ENCODE data around the gene PLPP3.

Gene PLPP3

DNA sequence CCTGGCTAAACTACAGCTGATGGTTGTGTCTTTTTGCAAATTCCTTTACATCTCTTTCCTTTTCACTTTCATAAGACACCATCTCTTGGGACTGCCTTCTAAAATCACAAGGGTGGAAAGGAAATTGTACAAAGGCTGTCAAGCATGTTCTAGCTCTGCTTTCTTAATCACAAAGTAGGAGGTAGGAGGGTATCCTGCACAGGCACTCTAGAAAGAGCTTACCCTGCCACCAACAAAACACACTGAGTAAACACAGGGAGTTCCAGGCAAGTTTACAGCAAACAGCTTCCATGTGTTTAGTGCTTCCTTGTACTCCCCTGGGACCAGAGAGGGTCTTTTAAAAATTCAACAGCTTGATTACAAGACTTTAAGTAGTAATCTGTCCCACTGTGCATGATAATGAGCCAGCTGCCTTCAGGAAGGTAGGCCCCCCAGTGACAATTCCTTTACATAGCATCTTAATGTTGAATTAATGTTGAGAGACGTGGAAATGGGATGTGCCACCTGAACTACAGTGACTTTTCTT is 2.4 kb downstream of the PLPP3 start:
- DNase-seq (ENCODE audit: low read depth, low spot score) = no peak

DNA sequence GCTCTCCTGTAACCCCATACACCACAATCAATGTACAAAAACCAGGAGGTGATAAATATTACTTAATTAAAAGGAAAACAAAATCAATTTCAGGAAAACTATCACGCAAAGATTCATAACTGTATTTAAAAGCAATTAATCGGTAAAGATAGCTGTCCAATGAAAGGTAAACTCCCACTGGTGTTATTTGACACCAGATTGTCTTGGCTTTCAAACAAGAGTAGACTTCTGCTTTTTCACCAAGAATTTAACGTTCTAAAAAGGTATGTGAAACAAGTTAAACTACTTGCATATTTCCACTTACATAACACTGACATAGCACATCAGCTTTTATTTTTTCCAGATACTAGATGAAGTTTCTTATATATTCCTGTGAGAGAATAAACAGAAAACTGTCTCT is 3.5 kb downstream of the PLPP3 start:
- DNase-seq (ENCODE audit: low read depth, low spot score) = no peak

DNA sequence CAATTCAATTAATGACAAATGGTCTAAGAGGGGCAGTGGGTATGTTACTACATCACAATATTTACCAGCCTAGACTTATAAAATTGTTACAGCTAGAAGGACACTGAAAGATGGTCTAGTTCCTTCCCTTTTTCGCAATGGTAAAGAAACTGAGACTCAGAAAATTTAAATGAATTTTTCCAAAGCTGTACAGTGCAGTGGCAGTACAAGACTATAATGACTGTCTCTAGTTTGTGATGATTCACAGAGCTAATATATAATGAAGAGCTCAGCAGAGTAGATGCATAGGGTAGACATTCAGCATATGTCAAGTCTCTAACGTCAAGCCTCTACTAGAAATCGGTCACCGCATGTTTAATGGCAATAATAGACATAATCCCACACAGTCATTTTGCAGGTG is 4.6 kb downstream of the PLPP3 start:
- no peak for DNase-seq (ENCODE audit: low read depth, low spot score)

DNA sequence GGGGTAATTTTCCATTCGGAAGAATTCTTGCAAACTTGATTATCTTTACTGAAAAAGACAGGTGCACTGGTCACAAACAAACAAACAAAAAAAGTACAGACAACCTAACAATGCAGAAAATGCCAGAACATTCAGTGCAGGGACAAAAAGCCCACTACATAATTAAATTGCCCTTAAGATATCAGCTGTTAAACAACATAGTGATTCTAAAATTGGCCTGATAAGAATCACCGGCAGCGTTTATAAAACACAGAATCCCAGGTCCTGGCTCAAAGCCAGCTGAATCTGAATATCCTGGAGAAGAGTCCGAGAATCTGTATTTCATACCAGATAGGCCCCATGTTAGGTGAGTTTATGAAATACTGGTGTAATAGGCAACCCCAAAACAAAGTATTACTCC is 6.1 kb downstream of the PLPP3 start:
- DNase-seq (ENCODE audit: low read depth, low spot score) = no peak

DNA sequence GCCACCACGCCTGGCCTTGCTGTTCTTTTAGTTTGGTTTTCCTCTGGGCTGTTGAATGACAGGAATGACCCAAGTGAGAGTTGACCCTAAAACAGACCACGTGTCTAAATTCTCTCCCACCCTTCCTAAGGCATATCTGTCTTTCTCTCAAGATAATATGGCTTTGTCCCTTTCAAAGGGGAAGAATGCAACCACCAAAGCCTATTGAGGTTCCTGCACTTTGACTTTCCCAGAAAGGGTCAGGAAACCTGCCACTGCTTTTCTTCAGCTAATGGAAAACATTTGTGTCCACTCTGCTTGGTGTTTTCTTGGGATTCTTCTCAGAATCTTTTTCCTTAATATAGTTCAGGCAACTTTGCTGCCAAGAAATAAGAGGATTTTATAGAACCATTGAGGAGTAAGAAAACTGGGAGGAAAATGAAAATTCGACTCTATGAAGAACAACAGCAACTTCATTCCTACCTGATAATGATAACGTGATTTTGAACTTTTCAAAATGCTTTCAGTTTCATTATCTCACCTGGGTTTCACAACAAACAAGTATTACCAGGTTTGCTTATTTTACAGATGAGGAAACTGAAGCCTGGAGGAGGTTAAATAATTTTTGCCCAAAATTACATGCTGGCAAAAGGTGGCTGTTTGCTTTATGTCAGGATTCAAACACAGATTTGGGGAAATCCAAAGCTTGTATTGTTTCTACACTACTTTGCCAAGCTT is 6.9 kb downstream of the PLPP3 start:
- no peak for DNase-seq (ENCODE audit: low read depth, low spot score)

DNA sequence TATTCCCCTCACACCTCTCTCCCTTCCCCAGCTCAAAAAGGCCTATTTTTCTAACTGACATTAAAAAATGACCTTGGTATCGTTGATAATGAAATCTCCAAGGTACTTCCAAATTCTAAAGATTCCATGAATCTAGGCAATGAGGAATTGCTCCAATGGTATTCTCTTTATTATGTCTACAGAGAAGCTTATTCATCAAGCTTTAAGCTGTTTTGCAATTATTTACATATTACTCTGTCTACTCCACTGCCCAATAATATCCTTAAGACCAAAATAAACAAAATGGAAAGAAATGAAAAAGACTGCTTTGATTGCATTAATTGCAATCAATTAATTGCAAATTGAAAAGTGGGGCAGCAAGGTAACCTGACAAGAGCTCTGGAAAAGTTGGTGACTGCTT is 7.9 kb downstream of the PLPP3 start:
- no peak for DNase-seq (ENCODE audit: low read depth, low spot score)

DNA sequence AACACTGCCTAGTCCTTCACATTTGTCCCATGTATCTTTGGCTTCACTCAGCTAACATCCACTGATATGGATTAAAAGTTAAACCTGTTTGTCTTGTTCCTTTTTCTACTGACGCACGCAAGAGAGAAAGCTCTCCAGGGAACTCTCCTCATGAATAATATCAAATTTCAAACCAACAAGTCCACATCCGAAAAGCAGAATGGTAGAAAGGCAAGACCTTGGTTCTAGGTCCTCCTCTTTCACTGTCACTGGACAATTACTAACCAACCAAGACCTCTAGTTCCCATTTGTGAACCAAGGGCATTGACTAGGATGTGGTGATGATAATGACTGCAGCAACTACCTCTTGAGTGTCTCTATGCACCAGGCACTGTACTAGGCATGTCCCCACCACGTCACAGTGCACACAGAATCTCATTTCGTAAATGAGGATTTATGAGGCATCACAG is 8.4 kb downstream of the PLPP3 start:
- no peak for DNase-seq (ENCODE audit: low read depth, low spot score)

DNA sequence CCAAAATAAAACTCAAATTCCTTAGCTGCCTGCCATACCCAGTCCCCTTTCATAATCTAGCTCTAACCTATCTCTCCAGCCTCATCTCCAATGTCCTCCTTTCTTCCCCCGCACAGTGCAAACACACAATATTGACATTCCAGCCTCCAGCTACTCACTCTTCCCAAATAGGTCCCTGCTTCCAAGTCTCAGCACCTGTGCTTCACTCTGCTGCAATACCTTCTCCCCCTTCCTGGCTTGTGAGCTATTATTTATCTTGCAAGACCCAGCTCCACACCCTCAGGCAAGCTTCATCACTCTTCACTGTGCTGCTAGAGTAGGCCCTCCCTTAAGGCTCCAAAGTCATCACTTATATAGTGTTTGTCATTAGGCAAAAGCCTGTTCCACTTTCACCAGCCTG is 9.7 kb downstream of the PLPP3 start:
- no peak for DNase-seq (ENCODE audit: low read depth, low spot score)

DNA sequence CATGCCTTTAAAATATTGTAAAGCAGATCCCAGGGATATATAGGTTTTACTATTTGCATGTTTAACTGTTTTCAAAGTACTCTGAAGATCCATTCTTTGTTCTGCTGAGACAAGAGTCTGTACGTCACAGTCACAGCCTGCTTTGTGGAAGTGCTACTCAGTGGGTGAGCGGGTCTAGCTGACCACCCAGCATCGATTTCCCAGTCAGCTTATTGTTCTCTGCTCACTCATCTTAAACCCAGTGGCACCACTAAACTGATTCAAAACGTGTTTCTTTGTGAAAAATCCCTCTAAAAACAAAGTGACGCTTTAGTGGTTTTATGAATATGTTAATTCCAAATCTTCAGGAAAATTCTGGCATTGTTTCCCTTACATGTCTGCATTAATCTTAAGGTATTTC is 12.4 kb downstream of the PLPP3 start:
- no peak for DNase-seq (ENCODE audit: low read depth, low spot score)

DNA sequence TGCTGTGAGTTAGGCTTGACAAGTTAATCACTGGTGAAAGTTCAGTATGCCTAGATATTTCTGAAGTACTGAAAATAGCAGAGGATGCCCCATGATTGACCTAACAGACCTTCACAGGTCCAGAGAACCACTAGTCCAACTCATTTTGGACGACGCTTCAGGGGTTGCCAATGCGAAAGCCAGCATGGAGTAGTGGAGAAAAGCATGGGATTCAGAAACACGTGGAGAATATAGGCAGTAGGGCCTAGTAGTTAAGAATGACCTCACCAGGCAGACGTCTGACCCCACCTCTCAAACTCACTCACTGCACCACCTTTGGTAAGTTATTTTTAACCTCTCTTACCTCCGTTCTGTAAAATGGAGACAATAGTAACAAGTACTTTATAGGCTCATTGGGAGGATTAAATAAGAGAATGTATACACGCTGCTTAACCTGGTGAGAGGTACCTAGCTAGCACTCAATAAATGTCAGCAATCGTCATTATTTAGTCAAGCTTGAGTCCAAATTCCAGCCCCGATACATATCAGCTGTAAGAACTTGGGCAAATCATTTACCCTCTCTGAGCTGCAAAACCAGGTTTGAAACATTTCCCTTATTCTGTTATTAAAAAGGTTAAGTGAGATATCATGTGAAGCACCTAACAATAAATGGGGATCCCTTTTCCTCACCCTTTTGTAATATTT is 13.2 kb downstream of the PLPP3 start:
- no peak for DNase-seq (ENCODE audit: low read depth, low spot score)

DNA sequence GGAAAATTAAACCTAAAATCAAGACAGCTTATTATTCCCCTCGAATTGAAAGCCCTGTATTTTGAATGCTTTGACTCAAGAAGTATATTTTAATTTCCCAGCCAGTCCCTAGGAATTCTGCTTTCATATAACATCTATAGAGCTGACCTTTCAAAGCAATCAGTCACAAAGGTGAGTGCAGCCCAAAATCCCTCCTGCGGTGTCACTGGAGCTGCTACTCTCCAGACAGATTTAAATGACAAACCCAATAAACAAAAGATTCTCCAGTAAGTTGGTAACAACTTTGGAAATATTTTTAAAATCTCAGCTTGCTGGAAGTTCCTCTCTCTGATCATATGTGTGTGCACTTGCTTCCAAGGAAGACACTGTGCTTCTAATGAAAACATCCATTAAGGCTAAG is 14.7 kb downstream of the PLPP3 start:
- DNase-seq (ENCODE audit: low read depth, low spot score) = no peak

DNA sequence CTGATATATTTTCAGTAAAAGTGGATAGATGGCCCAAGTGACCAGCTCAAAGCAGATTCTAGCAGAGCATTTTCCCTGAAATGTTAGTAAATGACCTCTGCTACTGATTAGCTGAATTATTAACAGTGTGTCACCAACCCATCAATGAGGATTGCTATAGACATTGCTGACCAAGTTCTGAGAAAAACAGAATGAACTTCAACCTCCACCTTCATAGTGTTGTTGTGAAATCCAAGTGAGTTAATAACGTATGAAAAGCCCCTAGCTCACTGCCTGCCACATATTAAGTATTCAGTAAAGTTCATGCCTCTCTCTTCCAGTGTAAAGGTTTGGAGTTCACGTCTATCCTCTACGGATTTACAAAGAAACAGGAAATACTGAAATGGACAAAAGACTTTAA is 15.8 kb downstream of the PLPP3 start:
- DNase-seq (ENCODE audit: low read depth, low spot score) = no peak

DNA sequence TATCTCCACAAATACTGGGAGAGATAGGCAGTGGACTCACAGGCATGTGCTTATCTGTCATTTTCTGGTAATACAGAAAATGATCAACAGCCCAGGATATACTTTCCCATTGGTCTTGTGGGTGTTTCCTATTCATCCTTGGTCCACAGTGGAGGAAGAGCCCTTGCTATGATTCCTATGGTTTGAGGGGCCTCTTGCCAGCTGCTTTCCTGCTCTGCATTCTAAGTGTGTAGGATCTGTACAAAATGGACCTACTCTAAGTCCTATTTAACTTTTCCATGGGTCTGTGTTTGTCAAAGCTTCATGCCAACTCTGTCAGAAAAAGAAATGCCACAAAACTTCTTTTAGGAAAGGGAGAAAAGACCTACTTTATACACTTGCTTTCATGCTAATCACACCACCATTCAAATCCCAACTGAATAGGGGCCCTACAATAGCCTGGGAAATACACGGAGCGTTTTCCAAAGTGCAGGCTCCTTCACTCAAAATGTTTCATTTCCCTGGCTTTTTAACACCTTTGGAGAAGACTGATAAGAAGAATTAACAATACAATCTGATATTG is 16.4 kb downstream of the PLPP3 start:
- no peak for DNase-seq (ENCODE audit: low read depth, low spot score)

DNA sequence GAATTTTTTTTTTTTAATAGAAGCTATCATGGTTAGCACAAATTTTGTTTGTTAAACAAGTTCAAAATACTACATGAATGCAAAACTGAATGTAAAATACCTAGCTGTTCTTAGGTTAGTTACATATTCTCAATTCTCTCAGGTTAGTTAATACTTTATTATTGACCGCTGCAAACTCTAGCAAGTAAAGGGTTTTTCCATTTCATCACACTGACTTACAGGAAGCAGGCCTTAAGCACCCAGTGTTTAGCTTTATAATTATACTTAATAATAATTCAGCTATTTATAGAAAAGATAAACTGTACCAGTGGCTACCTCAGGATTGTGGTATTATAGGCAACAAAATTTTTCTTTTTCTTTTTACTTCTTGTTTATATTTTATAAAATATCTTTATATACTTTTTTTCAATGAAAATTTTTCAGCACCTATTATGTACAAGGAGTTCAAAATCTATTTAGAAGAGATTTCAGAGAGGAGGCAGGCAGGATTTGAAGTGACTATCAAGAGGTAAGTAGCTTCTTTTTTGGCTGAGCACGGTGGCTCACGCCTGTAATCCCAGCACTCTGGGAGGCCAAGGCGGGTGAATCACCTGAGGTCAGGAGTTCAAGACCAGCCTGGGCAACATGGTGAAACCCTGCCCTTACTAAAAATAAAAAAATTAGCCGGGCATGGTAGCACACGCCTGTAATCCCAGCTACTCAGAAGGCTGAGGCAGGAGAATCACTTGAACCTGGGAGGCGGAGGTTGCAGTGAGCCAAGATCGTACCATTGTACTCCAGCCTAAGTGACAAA is 17.9 kb downstream of the PLPP3 start:
- DNase-seq (ENCODE audit: low read depth, low spot score) = no peak

DNA sequence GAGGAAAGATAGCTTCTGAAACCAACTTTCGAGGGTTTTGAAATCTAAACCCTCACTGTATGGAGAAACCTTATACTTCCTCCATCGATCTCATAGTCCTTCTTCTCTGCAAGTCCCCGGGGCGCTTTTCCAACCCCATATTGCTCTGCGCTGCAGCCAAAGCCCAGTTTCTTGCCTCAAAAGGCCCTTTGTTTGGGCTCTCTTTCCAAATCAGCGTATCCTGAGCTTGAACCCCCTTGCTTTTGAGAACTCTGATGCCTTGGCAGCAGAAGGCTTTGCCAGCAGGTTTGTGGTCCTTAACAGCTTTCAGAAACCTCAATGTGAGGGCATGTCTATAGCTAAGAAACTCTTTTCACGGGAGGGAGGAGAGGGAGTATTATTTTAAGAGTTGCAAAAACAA is 21.6 kb downstream of the PLPP3 start:
- no peak for DNase-seq (ENCODE audit: low read depth, low spot score)

DNA sequence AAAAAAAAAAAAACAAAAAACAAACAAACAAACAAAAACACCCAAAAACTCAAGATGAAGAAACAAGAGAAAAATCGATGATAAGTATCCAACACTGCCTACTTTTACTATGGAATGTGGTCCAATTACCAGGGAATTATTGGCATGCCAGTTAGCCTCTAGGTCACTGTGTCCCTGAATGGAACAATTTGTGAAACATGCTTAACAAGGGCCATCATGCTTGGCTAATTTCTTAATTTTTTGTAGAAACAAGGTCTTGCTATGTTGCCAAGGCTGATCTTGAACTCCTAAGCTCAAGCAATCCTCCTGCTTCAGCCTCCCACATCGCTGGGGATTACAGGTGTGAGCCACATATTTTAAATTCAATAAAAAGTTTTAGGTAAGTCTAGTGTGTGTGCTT is 23.9 kb downstream of the PLPP3 start:
- DNase-seq (ENCODE audit: low read depth, low spot score) = no peak

DNA sequence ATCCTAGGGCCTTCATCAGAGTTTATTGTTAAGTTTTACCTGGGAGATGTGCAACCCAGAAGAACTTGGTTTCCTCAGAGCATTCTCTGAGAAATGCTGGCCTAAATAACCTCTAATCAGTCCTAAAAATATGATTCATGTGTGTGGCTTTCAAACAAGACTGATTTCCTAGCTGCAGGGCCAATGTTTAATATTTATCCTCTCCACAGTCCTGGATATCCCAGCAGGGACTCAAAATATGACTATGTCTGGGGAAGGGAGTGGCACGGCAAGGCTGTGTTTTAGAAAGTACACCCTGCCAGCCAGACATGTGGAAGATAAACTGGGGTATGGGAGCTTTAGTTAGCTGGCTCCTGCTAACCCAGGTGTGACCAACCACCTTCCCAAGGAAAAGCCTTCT is 26.3 kb downstream of the PLPP3 start:
- DNase-seq (ENCODE audit: low read depth, low spot score) = no peak

DNA sequence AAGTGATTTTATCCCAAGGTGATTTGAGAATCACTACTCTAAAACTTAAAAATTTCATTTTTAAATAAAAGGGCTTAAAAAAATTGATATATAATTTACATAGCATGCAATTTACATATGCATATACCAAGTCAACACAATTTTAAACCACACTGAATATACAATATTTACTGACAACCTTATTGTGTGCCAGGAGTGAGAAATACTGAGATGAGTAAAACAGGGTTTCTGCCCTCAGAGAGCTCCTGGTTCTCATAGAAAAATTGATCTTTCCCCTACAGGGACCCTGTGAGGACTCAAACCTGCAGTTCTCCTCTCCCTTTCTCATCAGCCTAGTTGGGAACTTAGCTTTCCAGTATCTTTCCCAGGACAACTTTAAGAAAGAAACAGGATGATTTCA is 27.0 kb downstream of the PLPP3 start:
- DNase-seq (ENCODE audit: low read depth, low spot score) = no peak

DNA sequence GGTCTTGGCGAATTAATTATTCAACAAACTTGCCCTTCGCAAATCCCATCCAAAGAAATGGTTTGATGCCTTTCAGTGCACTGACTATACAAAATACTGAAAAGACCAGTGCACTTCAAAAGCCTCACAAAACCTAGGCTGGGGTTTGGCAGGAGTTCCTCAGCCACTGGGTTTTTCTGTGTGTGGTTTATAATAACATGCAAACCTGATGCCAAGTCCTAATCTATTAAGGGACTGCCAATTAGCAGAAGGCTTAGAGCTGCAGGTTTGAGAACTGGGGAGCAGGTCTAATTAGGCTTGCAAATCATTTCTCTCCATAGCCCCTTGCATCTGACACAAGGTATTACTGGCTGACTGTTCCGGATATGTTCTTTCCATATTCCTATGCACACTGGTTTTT is 27.7 kb downstream of the PLPP3 start:
- DNase-seq (ENCODE audit: low read depth, low spot score) = no peak

DNA sequence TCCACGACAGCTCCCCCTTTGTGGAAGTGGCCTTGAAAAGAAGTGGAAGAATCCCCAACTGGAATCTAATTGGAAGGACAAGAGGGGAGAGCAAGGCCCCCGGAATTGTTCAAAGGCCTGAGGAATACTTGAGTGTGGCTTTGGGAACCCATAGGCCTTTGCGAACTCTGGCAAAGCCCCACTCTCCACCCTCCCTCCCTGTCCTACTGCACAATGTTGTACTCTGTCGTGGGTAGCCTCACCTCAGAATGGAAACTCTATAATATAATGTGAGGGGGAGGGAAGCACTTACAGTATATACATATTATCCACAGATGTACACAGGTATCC is 28.5 kb downstream of the PLPP3 start:
- no peak for DNase-seq (ENCODE audit: low read depth, low spot score)

DNA sequence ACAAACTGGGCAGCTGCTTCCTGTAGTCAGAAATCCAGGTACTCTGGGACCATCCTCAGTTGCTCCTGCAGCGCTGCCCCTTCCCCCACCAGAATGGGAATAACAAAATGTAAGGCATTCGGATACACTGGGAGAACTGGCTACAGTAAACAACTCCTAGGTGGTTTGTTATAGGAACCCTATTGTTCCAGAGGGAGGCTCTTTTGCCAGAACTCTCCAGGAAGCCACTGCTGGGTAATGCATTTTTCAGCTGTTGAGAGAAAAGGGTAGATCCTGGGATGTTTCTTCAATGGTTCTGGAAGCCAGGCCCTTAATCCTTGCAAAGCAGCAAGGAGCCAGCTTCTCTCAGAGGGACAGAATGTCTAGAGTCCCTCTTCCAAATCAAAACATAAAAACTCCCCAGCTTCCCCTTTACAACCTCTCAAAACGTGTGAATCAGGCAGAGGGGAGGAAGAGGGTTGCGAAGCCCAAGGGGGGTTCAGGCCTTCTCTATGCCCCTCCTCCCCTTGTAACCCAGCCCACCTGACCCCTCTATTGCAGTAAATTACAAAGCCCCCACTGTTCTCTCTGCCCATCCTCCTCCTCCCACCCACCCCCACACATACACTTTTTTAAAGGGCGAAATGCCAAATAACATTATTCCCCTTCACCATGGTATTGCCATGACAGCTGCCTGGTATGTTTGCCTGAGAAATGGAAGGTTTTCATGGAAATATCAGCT is 29.1 kb downstream of the PLPP3 start:
- DNase-seq (ENCODE audit: low read depth, low spot score) = peak; percentile 86

DNA sequence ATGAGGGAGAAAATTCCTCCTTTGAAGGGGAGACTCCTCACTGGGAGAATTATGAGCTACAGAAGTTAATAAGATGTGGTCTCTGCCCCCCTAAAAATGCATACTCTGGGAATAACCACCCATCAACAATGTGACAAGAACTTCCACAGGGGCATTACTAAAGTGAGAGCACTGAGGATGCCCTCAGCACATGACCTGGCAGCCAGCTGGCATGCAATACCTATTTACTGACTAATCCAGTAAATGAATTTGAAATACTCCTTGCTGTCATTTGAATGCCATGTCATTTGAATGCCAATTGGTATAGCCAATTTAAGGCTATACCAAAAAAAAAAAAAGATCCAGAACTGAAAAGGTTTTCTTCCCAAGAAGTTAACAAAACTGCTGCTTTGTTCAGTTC is 30.8 kb downstream of the PLPP3 start:
- no peak for DNase-seq (ENCODE audit: low read depth, low spot score)
